ENCODE data around the gene LRRD1. TPM values are rescaled to one million over a fixed set of nuclear protein-coding genes. Genes with fewer than 3 reads are reported as not detected.

The LRRD1 gene
- total and polyA plus RNA-seq, 9 of the 15 experiments (the other 6 are each of a cell fraction or from before 2014, with no cell fraction given): 0.07 to 0.15 TPM; not detected in 7

GRCh38 chr7:92161271-92161670 is 17.7 kb downstream of the LRRD1 start (continued):
- TF ChIP-seq KAT7 (CRISPR knock-in tag; IDR thresholded peaks at IDR 0.05; ENCODE audit: borderline replicate concordance) (no peak), HDAC2 (IDR thresholded peaks at IDR 0.05) (peak; percentile 97), LCOR (CRISPR knock-in tag; IDR thresholded peaks at IDR 0.05) (no peak), HDAC1 (IDR thresholded peaks at IDR 0.05) (peak in 1 of 2 experiments; percentile 88; a peak in 2 of 4 replicates), ZNF707 (CRISPR knock-in tag; conservative IDR thresholded peaks at IDR 0.05) (no peak), HLTF (IDR thresholded peaks at IDR 0.05) (no peak), PHF8 (IDR thresholded peaks at IDR 0.05; ENCODE audit: borderline replicate concordance, low read length) (no peak), CTBP1 (IDR thresholded peaks at IDR 0.05; ENCODE audit: borderline replicate concordance) (peak; percentile 86), NFATC3 (IDR thresholded peaks at IDR 0.05) (peak; percentile 65; the same call in 1 of the 2 replicates), USF2 (CRISPR knock-in tag; IDR thresholded peaks at IDR 0.05) (no peak), ELF1 (tag; IDR thresholded peaks at IDR 0.05) (no peak), CREB5 (CRISPR knock-in tag; IDR thresholded peaks at IDR 0.05) (no peak), MAFF (IDR thresholded peaks at IDR 0.05; ENCODE audit: low read length) (peak; percentile 20; the same call in 1 of the 2 replicates), ZEB2 (IDR thresholded peaks at IDR 0.05) (peak; percentile 82; the same call in 1 of the 2 replicates), ZNF695 (CRISPR knock-in tag; IDR thresholded peaks at IDR 0.05) (no peak)
- TF ChIP-seq, protein P1, sequence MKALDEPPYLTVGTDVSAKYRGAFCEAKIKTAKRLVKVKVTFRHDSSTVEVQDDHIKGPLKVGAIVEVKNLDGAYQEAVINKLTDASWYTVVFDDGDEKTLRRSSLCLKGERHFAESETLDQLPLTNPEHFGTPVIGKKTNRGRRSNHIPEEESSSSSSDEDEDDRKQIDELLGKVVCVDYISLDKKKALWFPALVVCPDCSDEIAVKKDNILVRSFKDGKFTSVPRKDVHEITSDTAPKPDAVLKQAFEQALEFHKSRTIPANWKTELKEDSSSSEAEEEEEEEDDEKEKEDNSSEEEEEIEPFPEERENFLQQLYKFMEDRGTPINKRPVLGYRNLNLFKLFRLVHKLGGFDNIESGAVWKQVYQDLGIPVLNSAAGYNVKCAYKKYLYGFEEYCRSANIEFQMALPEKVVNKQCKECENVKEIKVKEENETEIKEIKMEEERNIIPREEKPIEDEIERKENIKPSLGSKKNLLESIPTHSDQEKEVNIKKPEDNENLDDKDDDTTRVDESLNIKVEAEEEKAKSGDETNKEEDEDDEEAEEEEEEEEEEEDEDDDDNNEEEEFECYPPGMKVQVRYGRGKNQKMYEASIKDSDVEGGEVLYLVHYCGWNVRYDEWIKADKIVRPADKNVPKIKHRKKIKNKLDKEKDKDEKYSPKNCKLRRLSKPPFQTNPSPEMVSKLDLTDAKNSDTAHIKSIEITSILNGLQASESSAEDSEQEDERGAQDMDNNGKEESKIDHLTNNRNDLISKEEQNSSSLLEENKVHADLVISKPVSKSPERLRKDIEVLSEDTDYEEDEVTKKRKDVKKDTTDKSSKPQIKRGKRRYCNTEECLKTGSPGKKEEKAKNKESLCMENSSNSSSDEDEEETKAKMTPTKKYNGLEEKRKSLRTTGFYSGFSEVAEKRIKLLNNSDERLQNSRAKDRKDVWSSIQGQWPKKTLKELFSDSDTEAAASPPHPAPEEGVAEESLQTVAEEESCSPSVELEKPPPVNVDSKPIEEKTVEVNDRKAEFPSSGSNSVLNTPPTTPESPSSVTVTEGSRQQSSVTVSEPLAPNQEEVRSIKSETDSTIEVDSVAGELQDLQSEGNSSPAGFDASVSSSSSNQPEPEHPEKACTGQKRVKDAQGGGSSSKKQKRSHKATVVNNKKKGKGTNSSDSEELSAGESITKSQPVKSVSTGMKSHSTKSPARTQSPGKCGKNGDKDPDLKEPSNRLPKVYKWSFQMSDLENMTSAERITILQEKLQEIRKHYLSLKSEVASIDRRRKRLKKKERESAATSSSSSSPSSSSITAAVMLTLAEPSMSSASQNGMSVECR (CRISPR knock-in tag; IDR thresholded peaks at IDR 0.05): no peak
- TF ChIP-seq, protein P2, sequence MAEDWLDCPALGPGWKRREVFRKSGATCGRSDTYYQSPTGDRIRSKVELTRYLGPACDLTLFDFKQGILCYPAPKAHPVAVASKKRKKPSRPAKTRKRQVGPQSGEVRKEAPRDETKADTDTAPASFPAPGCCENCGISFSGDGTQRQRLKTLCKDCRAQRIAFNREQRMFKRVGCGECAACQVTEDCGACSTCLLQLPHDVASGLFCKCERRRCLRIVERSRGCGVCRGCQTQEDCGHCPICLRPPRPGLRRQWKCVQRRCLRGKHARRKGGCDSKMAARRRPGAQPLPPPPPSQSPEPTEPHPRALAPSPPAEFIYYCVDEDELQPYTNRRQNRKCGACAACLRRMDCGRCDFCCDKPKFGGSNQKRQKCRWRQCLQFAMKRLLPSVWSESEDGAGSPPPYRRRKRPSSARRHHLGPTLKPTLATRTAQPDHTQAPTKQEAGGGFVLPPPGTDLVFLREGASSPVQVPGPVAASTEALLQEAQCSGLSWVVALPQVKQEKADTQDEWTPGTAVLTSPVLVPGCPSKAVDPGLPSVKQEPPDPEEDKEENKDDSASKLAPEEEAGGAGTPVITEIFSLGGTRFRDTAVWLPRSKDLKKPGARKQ (CRISPR knock-in tag; IDR thresholded peaks at IDR 0.05): no peak
- TF ChIP-seq, protein P3, sequence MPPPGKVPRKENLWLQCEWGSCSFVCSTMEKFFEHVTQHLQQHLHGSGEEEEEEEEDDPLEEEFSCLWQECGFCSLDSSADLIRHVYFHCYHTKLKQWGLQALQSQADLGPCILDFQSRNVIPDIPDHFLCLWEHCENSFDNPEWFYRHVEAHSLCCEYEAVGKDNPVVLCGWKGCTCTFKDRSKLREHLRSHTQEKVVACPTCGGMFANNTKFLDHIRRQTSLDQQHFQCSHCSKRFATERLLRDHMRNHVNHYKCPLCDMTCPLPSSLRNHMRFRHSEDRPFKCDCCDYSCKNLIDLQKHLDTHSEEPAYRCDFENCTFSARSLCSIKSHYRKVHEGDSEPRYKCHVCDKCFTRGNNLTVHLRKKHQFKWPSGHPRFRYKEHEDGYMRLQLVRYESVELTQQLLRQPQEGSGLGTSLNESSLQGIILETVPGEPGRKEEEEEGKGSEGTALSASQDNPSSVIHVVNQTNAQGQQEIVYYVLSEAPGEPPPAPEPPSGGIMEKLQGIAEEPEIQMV (tag; conservative IDR thresholded peaks at IDR 0.05; ENCODE audit: low read depth): no peak
- TF ChIP-seq, protein P4, sequence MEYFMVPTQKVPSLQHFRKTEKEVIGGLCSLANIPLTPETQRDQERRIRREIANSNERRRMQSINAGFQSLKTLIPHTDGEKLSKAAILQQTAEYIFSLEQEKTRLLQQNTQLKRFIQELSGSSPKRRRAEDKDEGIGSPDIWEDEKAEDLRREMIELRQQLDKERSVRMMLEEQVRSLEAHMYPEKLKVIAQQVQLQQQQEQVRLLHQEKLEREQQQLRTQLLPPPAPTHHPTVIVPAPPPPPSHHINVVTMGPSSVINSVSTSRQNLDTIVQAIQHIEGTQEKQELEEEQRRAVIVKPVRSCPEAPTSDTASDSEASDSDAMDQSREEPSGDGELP (CRISPR knock-in tag; IDR thresholded peaks at IDR 0.05; ENCODE audit: borderline replicate concordance): no peak

All from K562 (cell line).